B cell (primary cell): ENCODE measurements around the gene TEX13A. TPM values are rescaled to one million over a fixed set of nuclear protein-coding genes. Genes with fewer than 3 reads are reported as not detected.

Experiments
- ATAC-seq: fragments of 200-7000 bp; cut with Tn5 transposase; one replicate; pipeline ENCODE4 v1.10.0; 2021; ENCODE audit warnings: low read depth, mild to moderate bottlenecking, moderate number of reproducible peaks, moderate library complexity
- CTCF ChIA-PET: fragments of 350-600 bp; sonication (Branson Sonifier 250); formaldehyde crosslinking; loops from one replicate; lab custom pipeline; 2021; ENCODE audit warnings: antibody characterized with exemption, inconsistent platforms; lab: Charles Lee
- POLR2A ChIA-PET: fragments of 350-600 bp; sonication (Branson Sonifier 250); formaldehyde crosslinking; loops from one replicate; lab custom pipeline; 2021; ENCODE audit warnings: antibody characterized with exemption; lab: Charles Lee
- DNase-seq: peaks from one replicate; pipeline ENCODE4 v3.0.0; 2013
- H2AFZ ChIP-seq: 2 replicates; pipeline ENCODE4 v1.6.1; 2012; ENCODE audit warnings: mild to moderate bottlenecking, low read depth, low read length; ENCODE audit not compliant: insufficient read depth, poor library complexity, severe bottlenecking
- H3K27ac ChIP-seq, 2 donors: 1 replicate in 1 of 2; 2 replicates in 1 of 2; pipeline ENCODE4 v1.5.1; 2012 to 2013; ENCODE audit warnings: low read length in 2 of 2, mild to moderate bottlenecking in 2 of 2, moderate library complexity in 1 of 2
- H3K27me3 ChIP-seq, 4 experiments: fragments of 200-600 bp in 1 of 4; sonication (generic) in 1 of 4; replicated peaks in 1 of 4; 1 replicate in 2 of 4; 2 replicates in 2 of 4; pipeline versions ENCODE4 v1.6.1 to v1.7.0; 2013 to 2016; ENCODE audit warnings: low read length in 3 of 4, mild to moderate bottlenecking in 2 of 4, mixed read lengths in 1 of 4, moderate library complexity in 1 of 4; ENCODE audit not compliant: insufficient read depth in 4 of 4, control insufficient read depth in 3 of 4; ENCODE audit errors: control extremely low read depth in 1 of 4
- H3K36me3 ChIP-seq, 2 experiments: replicated peaks in 1 of 2; 1 replicate in 1 of 2; 2 replicates in 1 of 2; pipeline versions ENCODE4 v1.6.1 to v1.7.1; 2013; ENCODE audit warnings: low read length in 1 of 2; ENCODE audit not compliant: insufficient read depth in 2 of 2, control insufficient read depth in 1 of 2; ENCODE audit errors: control extremely low read depth in 1 of 2, extremely low read depth in 1 of 2
- H3K4me1 ChIP-seq, 2 donors: fragments of 200-600 bp in 1 of 2; sonication (generic) in 1 of 2; 1 replicate in 1 of 2; 2 replicates in 1 of 2; pipeline versions ENCODE4 v1.5.1 to v1.6.1; 2013 to 2017; ENCODE audit warnings: low read length in 2 of 2; ENCODE audit not compliant: control insufficient read depth in 2 of 2, insufficient read depth in 2 of 2
- H3K4me2 ChIP-seq: replicated peaks from 2 replicates; pipeline ENCODE3; 2012; ENCODE audit warnings: mild to moderate bottlenecking, low read depth, low read length; ENCODE audit not compliant: poor library complexity, severe bottlenecking
- H3K4me3 ChIP-seq, 5 experiments: fragments of 200-600 bp in 1 of 5; sonication (generic) in 1 of 5; 1 replicate in 3 of 5; 2 replicates in 2 of 5; pipeline versions ENCODE4 v1.5.1 to v1.7.0; 2011 to 2016; ENCODE audit warnings: low read length in 4 of 5, mild to moderate bottlenecking in 4 of 5, low read depth in 2 of 5, control low read depth in 1 of 5, moderate library complexity in 1 of 5; ENCODE audit not compliant: insufficient read depth in 1 of 5; ENCODE audit errors: control extremely low read depth in 1 of 5, extremely low read depth in 1 of 5
- H3K79me2 ChIP-seq: fragments of 200-600 bp; sonication (generic); one replicate; pipeline ENCODE4 v1.6.0; 2016; ENCODE audit warnings: low read length; ENCODE audit not compliant: control insufficient read depth, insufficient read depth
- H3K9ac ChIP-seq: fragments of 200-600 bp; sonication (generic); 2 replicates; pipeline ENCODE4 v1.6.1; 2017; ENCODE audit warnings: mild to moderate bottlenecking, low read length, moderate library complexity
- H3K9me3 ChIP-seq, 3 donors: one replicate each; pipeline versions ENCODE4 v1.6.1 to v1.7.1; 2013; ENCODE audit warnings: low read length in 2 of 3; ENCODE audit not compliant: control insufficient read depth in 2 of 3, insufficient read depth in 1 of 3; ENCODE audit errors: control extremely low read depth in 1 of 3
- H4K20me1 ChIP-seq: 2 replicates; pipeline ENCODE4 v1.6.0; 2012; ENCODE audit warnings: mild to moderate bottlenecking, low read length; ENCODE audit not compliant: insufficient read depth, control insufficient read depth, poor library complexity, severe bottlenecking
- H3K27ac Mint-ChIP-seq: one replicate; pipeline ENCODE4 v1.8.0; 2021; ENCODE audit warnings: mixed read lengths
- H3K27me3 Mint-ChIP-seq: one replicate; pipeline ENCODE4 v1.8.0; 2021; ENCODE audit warnings: mixed read lengths
- H3K4me1 Mint-ChIP-seq: one replicate; pipeline ENCODE4 v1.8.0; 2021; ENCODE audit warnings: mixed read lengths
- H3K4me3 Mint-ChIP-seq: one replicate; pipeline ENCODE4 v1.8.0; 2021; ENCODE audit warnings: mixed read lengths
- H3K9me3 Mint-ChIP-seq: one replicate; pipeline ENCODE4 v1.8.0; 2022; ENCODE audit warnings: mixed read lengths; ENCODE audit not compliant: insufficient read depth
- EZH2 ChIP-seq: IDR thresholded peaks from 2 replicates; pipeline ENCODE4 v1.6.1; 2012; ENCODE audit warnings: borderline replicate concordance, low read depth, mild to moderate bottlenecking, moderate library complexity, low read length; ENCODE audit not compliant: insufficient read depth, poor library complexity, severe bottlenecking
- WGBS: methylation state at CpG from one replicate; pipeline ENCODE4 v1.1.5; 2013; ENCODE audit warnings: missing lambda C conversion rate; ENCODE audit not compliant: insufficient coverage; 5-methylcytosine and 5-hydroxymethylcytosine counted together
- intact Hi-C: fragments of 100-400 bp; cut with micrococcal nuclease; formaldehyde crosslinking; loops from one replicate; pipeline ENCODE4 v1.10.0; 2022
- polyA plus RNA-seq: library from polyadenylated mRNA; depleted of rRNA; stranded (reverse); fragments of >200 nt; gene quantifications from 2 replicates; pipeline ENCODE4 v1.2.3, GENCODE V29; 2012
- total RNA-seq, 2 donors: library from RNA; stranded (reverse); fragments of 120-200 nt in 1 of 2; gene quantifications; 1 replicate in 1 of 2; 2 replicates in 1 of 2; pipeline versions ENCODE4 v1.2.3 to v1.2.4, GENCODE V29; 2013 to 2022
- TF ChIP-seq, protein P1 (sequence below): fragments of 200-600 bp; IDR thresholded peaks from one replicate; pipeline ENCODE4 v1.8.0; 2022; ENCODE audit warnings: antibody characterized with exemption, mild to moderate bottlenecking

Gene TEX13A
- total and polyA plus RNA-seq, 2 donors (not counting 1 experiment from before 2014, with no cell fraction given): not detected

GRCh38 chrX:105226499-105226898 is 6.0 kb upstream of the TEX13A start:
- Mint-ChIP-seq H3K27me3 (no peaks in the 10 kb centered on the region), H3K4me3 (no peak overlapping the region), H3K27ac (no peak overlapping the region), H3K4me1 (no peaks in the 10 kb centered on the region), H3K9me3 (no peaks in the 10 kb centered on the region)
- no peak for ATAC-seq
- Histone ChIP-seq H4K20me1 (no peaks in the 10 kb centered on the region), H3K79me2 (no peaks in the 10 kb centered on the region), H3K4me3 (no peak overlapping the region), H2AFZ (no peak overlapping the region), H3K9me3 (no peaks in the 10 kb centered on the region), H3K36me3 (no peaks in the 10 kb centered on the region), H3K4me1 (no peaks in the 10 kb centered on the region), H3K4me2 (no peak overlapping the region), H3K27ac (no peak overlapping the region), H3K9ac (no peak overlapping the region), H3K27me3 (no peaks in the 10 kb centered on the region)
- intact Hi-C loops: no loop called here
- ChIA-PET POLR2A (no interaction called here), CTCF (no interaction called here)
- no peak for DNase-seq
- TF ChIP-seq EZH2: no peak
- TF ChIP-seq, protein P1, sequence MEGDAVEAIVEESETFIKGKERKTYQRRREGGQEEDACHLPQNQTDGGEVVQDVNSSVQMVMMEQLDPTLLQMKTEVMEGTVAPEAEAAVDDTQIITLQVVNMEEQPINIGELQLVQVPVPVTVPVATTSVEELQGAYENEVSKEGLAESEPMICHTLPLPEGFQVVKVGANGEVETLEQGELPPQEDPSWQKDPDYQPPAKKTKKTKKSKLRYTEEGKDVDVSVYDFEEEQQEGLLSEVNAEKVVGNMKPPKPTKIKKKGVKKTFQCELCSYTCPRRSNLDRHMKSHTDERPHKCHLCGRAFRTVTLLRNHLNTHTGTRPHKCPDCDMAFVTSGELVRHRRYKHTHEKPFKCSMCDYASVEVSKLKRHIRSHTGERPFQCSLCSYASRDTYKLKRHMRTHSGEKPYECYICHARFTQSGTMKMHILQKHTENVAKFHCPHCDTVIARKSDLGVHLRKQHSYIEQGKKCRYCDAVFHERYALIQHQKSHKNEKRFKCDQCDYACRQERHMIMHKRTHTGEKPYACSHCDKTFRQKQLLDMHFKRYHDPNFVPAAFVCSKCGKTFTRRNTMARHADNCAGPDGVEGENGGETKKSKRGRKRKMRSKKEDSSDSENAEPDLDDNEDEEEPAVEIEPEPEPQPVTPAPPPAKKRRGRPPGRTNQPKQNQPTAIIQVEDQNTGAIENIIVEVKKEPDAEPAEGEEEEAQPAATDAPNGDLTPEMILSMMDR: no peak
- WGBS: no CpG with 5 or more reads among the region's 5 CpGs

- H3K4me1 Mint-ChIP-seq: no peaks in the 10 kb centered on the region
- ChIA-PET POLR2A (no interaction called here), CTCF (no interaction called here)
- WGBS: no CpG with 5 or more reads among the region's 3 CpGs
- no peak overlapping the region for H3K27ac Mint-ChIP-seq
- H3K36me3 ChIP-seq: no peaks in the 10 kb centered on the region
- peaks cover 0 to 5% (median 0%) of the 10 kb centered on the region in 3 donors for H3K9me3 ChIP-seq
- TF ChIP-seq, protein P1: no peak
- TF ChIP-seq EZH2: no peak
- no peak overlapping the region for H3K4me2 ChIP-seq
- ATAC-seq (no peak), DNase-seq (no peak)
- no peaks in the 10 kb centered on the region for H3K4me1 ChIP-seq
- no peak overlapping the region for H2AFZ ChIP-seq
- no peaks in the 10 kb centered on the region for H3K79me2 ChIP-seq
- H3K27me3 ChIP-seq: no peaks in the 10 kb centered on the region
- H3K4me3 ChIP-seq: no peak overlapping the region
- H3K4me3 Mint-ChIP-seq: no peak overlapping the region
- intact Hi-C loops: no loop called here
- H3K27me3 Mint-ChIP-seq: no peaks in the 10 kb centered on the region
- H4K20me1 ChIP-seq: no peaks in the 10 kb centered on the region
- H3K27ac ChIP-seq: no peak overlapping the region
- H3K9me3 Mint-ChIP-seq: no peaks in the 10 kb centered on the region
- no peak overlapping the region for H3K9ac ChIP-seq
Observed at GRCh38 chrX:105221374-105221773, 880 bp upstream of the TEX13A start.
